ENCODE data around the gene STAT5A.

DNA sequence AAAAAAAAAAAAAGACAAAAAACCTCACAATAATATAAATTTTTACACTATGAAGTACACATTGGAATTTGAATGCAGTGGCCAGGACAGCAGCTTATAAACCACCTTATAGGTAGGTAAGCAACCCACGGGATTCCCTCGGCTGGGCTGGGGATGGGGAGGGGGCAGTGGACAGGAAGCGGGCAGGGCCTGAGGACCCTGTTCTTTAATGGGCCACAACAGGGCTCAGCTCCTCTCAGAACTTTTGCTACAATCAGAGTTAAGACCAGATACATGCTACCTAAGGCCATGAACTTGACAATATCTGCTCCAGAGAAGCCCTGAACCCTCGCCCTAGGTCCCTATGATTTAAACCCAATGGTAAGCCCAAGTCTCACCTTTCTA is 25.1 kb downstream of the STAT5A start:
- TF ChIP-seq ZSCAN5A (tag by site-specific recombination; IDR thresholded peaks at IDR 0.05) (no peak), ZNF248 (tag by site-specific recombination; IDR thresholded peaks at IDR 0.05) (no peak), SP3 (tag by site-specific recombination; IDR thresholded peaks at IDR 0.05) (no peak), MEIS1 (CRISPR knock-in tag; IDR thresholded peaks at IDR 0.05; ENCODE audit: borderline replicate concordance) (no peak), REST (tag by site-specific recombination; IDR thresholded peaks at IDR 0.05) (no peak), PRDM1 (tag by site-specific recombination; IDR thresholded peaks at IDR 0.05) (no peak), TCF7L2 (IDR thresholded peaks at IDR 0.05; ENCODE audit: borderline replicate concordance, low read depth, low read length) (no peak), ZNF660 (tag by site-specific recombination; IDR thresholded peaks at IDR 0.05) (no peak), ZNF548 (tag by site-specific recombination; IDR thresholded peaks at IDR 0.05) (no peak), ZNF626 (tag by site-specific recombination; IDR thresholded peaks at IDR 0.05) (no peak)
- TF ChIP-seq, protein P1, sequence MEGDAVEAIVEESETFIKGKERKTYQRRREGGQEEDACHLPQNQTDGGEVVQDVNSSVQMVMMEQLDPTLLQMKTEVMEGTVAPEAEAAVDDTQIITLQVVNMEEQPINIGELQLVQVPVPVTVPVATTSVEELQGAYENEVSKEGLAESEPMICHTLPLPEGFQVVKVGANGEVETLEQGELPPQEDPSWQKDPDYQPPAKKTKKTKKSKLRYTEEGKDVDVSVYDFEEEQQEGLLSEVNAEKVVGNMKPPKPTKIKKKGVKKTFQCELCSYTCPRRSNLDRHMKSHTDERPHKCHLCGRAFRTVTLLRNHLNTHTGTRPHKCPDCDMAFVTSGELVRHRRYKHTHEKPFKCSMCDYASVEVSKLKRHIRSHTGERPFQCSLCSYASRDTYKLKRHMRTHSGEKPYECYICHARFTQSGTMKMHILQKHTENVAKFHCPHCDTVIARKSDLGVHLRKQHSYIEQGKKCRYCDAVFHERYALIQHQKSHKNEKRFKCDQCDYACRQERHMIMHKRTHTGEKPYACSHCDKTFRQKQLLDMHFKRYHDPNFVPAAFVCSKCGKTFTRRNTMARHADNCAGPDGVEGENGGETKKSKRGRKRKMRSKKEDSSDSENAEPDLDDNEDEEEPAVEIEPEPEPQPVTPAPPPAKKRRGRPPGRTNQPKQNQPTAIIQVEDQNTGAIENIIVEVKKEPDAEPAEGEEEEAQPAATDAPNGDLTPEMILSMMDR (tag by site-specific recombination; IDR thresholded peaks at IDR 0.05): no peak
